HG03135 (cell line): Measurements from ENCODE around the gene SSR1.

ENCODE experiments used
- ATAC-seq: cut with Tn5 transposase; IDR thresholded peaks from one replicate; pipeline ENCODE4 v1.9.1; 2021; ENCODE audit warnings: mild to moderate bottlenecking, moderate library complexity; ENCODE audit not compliant: unreplicated experiment

The SSR1 gene

GRCh38 chr6:7260291-7261031, 52.5 kb downstream of the SSR1 start:
- ATAC-seq: no peak

DNA sequence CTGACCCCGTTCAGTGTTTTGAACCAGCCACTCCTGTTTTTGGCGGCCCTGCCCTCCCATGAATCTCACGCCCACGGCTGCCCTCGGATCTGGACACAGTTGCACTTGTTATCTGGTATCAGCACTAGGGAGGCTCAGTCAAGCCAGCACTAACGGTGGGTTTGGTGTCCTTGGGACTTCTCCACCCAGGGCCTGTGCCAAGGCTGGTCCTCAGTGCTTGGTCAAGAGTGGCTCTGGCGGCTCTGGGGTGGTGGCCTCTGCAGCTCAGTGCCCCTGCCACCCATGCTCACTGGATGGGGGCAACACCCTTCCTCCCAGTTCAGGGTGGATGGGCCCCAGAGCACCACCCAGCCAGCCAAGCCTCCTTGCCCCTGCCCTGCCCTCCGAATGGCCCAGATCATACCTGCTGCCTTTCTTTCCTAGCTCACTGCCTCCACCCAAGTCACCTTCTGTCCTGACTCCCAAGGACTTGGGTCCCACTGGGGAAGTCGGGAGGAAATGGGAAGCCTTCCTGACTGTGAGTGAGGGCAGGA, 54.7 kb downstream of the SSR1 start:
- ATAC-seq: no peak

- no peak for ATAC-seq
Observed at GRCh38 chr6:7257521-7258230, 55.3 kb downstream of the SSR1 start.

DNA sequence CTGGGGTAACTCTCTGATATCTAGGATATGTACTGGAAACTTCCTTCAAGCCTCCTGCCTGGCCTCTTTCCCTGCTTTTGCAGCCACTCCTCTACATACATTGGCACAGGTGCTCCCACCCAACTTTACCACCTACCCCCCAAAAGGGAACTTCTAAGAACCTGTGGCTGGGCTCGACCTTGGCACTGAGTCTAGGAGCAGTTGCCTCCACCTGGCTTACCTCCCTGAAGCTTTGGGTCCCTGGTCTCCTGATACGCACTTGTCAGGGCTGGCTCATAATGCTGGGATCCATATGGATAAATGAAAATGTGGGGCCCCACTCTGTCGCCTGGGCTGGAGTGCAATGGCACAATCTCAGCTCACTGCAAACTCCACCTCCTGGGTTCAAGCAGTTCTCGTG, 56.2 kb downstream of the SSR1 start:
- no peak for ATAC-seq

GRCh38 chr6:7255918-7256317, 57.1 kb downstream of the SSR1 start:
- no peak for ATAC-seq

- ATAC-seq: no peak
Observed at GRCh38 chr6:7254980-7255835, 57.8 kb downstream of the SSR1 start.

DNA sequence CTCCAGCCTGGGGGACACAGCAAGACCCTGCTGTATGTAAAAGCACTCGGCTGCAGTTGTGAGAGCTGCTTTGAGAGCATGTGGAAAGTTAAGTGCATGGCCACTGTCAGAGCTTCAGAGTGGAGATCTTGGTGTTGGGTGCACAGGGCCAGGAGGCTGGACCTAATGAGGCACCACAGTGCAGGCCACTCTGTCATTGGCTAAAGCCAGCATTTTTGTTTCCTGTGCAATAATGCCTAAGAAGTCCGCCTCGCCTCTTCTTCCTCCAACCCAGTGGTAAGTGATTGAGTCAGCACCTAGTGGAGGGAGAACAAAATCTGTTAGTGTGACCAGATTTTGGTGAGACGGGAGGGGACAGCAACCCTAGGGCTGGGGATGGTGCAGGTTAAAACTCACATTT, 60.6 kb downstream of the SSR1 start:
- ATAC-seq: no peak

DNA sequence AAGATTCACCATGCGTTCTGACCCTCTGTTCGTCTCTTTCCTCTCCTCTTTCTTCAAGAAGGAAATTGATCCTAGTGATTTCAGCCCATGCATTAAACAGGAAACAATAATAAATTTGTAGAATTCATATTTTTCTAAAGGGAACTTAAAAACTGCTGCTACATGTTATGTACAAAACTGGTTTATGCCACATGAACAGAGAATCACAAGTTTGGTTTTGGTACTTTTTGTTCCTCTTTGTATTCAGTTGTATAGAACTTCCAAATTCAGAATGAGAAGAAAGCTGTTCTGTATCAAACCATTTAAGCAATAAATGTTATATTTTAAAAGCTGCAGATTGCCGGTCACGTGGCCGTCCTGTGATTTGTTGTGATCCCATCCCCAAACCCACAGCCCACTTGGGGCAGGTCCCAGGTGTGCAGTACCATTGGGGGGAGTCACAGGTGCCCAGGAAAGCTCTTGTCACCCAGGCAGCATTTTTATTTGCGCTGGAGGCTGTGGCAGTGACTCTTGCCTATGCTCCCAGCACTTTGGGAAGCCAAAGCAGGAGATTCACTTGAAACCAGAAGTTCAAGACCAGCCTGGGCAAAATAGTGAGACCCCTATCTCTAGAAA, 61.2 kb downstream of the SSR1 start:
- no peak for ATAC-seq

DNA sequence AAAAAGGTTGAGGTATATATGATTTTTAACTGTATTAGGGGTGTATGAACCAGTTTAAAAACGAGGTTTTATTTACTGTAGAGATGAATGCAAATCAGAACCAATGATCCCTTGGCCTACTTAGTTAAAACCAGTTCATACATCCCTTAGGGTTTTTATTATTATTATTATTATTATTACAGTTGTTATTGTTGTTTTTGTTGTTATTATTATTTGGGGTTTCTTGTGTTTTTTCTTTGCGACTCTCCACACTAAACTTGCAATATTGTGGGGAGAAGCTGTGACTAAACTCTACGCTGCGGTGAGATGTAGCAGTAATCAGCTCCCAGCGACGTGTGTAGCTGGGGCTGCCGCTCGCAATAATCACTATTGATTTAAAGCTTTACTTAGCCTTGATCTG, 62.2 kb downstream of the SSR1 start:
- ATAC-seq: no peak

- ATAC-seq: no peak
Observed at GRCh38 chr6:7249946-7250643, 62.9 kb downstream of the SSR1 start.

- ATAC-seq: no peak
Observed at GRCh38 chr6:7249391-7249790, 63.6 kb downstream of the SSR1 start.

- no peak for ATAC-seq
Observed at GRCh38 chr6:7247828-7248227, 65.2 kb downstream of the SSR1 start.

DNA sequence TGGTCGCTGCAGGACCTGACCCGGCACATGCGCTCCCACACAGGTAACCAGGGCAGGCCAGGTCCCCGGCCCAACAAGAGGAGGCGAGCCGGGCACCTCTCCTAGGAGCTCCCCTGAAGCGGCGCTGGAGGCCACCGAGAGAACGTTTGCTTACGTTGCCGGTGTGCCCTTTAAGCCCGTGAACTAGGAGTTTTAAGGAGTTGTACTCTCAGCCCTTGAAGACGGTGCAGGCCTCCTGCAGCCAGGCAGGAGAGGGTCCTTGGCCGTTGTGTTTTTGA, 65.9 kb downstream of the SSR1 start:
- no peak for ATAC-seq

DNA sequence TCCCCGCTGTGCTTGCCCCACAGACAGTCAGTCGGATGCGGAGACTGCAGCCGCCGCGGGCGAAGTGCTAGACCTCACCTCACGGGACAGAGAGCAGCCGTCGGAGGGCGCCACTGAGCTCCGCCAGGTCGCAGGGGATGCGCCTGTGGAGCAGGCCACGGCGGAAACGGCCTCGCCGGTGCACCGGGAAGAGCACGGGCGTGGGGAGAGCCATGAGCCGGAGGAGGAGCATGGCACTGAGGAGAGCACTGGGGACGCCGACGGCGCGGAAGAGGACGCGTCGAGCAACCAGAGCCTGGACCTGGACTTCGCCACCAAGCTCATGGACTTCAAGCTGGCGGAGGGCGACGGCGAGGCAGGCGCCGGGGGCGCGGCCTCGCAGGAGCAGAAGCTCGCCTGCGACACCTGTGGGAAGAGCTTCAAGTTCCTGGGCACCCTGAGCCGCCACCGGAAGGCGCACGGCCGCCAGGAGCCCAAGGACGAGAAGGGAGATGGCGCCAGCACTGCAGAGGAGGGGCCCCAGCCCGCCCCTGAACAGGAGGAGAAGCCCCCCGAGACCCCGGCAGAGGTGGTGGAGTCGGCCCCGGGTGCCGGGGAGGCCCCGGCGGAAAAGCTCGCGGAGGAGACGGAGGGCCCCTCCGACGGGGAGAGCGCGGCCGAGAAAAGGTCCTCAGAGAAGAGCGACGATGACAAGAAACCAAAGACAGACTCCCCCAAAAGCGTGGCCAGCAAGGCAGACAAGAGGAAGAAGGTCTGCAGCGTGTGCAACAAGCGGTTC, 66.4 kb downstream of the SSR1 start:
- ATAC-seq: no peak

DNA sequence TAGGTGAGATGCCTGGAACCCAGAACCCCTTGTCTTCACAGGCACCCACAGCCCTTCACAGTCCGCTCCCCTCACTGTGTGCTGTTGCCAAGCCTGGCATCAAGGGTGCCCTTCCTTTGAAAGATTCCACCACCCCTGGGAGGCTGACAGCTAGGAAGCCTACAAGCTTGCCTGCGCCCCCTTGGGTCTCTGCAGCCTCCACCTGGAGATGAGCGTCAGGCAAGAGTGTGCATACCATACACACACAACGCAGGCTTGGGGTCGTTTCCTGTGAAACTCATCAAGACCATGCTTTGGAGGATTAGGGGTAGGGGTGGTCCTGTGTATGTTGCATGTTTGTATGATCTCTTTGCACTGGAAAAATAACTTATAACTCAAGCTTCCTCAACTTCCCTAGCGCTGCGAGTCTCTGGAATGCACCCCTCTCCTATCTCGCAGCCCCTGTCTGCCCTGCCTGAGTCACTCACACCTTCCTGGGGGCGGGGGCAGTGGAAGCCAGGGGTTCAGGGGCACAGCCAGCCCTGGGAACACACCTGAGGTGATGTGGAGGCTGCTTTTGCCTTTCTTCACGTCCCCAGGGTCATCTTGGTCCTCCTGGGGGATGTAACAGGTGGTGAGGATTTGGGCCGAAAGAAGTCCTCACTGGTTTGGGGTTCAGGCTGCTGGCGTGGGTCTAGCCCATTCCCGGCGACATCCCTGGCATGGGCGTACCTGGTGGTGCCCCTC, 67.2 kb downstream of the SSR1 start:
- ATAC-seq: no peak

DNA sequence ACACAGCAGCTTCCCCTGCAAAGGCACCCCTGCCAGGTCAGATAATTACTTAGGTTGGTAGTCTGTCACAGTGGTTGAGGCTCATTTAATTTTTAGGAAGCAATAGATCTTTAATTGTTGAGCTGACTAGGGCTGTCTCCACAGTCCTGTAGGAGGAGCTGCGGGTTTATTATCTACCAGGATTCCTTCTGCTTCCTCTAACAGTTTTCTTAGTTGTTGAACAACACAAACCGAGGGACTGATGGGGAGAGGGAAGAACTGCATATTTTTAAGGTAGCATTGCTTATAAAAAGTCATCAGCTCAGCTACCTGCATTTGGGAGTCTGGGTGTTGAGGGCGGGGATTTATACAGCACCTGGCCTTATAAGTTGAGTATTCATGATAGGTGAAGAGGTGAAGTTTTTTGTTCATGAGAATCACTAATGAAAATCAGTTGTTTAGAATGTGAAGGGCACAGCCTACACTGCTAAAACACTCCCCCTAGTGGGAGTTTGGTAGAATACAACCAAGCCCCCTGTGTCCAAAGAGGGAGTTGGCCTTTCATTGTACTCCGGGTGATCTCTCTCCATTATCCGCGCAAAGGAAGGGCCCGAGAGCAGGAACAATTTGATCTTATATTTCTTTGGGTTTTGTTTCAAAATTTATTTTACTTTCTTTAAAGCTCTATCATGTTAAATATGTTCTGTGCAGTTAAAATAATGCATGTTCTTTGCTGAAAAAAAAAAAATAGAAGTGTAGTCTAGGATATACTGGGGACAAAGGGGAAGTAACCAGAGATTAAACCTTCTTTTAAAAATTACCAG, 69.6 kb downstream of the SSR1 start:
- no peak for ATAC-seq

DNA sequence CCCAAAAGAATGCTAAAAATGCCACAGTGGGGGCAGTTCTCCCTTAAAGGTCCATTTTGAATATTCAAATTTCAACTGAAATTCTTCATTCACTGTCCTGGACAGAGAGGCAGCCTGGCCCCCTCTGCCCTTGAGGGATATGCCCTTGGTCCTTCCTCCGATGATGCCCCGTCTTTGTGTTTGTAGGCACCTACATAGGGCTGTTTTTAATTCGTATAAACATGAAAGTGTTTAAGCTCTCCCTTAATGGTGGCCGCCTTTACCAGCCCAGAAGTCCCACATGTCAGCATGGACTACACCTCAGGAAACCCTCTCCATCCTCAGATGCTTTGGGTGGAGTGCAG, 70.2 kb downstream of the SSR1 start:
- ATAC-seq: no peak
